ENCODE data around the gene KRTAP9-6.

DNA sequence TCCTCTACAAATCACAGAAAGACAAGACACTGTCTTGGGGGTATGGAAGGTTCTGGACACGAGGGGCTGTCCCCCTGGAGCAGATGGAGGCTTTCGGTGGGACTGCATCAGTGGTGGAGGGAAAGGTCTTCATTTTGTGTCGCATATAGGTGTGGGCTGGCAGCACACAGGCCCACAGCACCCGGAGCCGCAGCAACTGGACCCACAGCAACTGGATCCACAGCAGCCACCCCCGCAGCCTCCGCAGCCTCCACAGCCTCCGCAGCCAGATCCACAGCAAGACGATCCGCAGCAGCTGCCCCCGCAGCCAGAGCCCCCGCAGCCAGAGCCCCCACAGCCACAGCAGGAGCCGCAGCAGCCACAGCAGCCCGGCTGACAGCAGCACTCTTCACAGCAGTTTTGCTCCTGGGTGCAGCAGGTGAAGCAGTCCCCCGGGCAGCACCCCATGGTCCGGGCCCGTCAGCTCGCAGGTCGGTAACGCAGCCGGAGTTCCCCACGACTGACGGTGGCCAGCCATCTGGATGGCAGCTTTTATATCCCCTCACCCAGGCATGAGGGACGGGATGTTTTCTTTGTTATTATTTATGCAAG is 50.1 kb downstream of the KRTAP9-6 start, which contains the start of gene KRTAP17-1:
- TF ChIP-seq CTCF (IDR thresholded peaks at IDR 0.05) = no peak
- TF ChIP-seq POLR2A (IDR thresholded peaks at IDR 0.05) = no peak
